ENCODE data around the gene BICC1. TPM values are rescaled to one million over a fixed set of nuclear protein-coding genes. Genes with fewer than 3 reads are reported as not detected.
"Not testable (repeated sequence)": the region's sequence is repeated elsewhere in the genome, so short reads cannot be mapped to it uniquely, and the experiment has no call there.

Gene BICC1
- total and polyA plus RNA-seq, 2 of the 8 experiments (the other 6 are each of a cell fraction or from before 2014, with no cell fraction given) = 0.20 to 0.73 TPM

DNA sequence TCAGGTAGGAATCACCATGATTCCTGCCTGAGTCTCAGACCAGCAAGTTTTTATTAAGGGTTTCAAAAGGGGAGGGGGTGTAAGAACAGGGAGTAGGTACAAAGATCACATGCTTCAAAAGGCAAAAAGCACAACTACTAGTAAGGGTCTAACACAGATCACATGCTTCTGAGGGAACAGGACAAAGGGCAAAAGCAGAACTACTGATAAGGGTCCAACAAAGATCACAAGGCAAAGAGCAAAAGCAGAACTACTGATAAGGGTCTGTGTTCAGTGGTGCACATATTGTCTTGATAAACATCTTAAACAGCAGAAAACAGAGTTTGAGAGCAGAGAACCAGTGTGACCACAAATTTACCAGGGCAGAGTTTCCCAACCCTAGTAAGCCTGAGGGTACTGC is 84.5 kb downstream of the BICC1 start:
- H3K9me3 ChIP-seq (ENCODE audit: insufficient read depth in 2 of 2, low read depth in 1 of 2, low read length in 1 of 2); H3K14ac ChIP-seq (ENCODE audit: insufficient read length); H2AK5ac ChIP-seq (ENCODE audit: low read depth, low read length); H2BK20ac ChIP-seq (ENCODE audit: low read length); H2BK120ac ChIP-seq (replicated peaks; ENCODE audit: low read depth, low read length); H4K91ac ChIP-seq (replicated peaks; ENCODE audit: insufficient read length, low read length); H3K56ac ChIP-seq (replicated peaks; ENCODE audit: insufficient read length, low read depth, low read length); H3K18ac ChIP-seq (ENCODE audit: extremely low read depth, low read length); H3K4me1 ChIP-seq (replicated peaks in 1 of 4; ENCODE audit: control insufficient read depth in 3 of 4, insufficient read depth in 4 of 4, low read length in 3 of 4); H4K20me1 ChIP-seq (replicated peaks in 1 of 2; ENCODE audit: control insufficient read depth in 1 of 2, insufficient read depth in 2 of 2, low read length in 2 of 2); H2BK12ac ChIP-seq (ENCODE audit: low read depth, low read length); H4K5ac ChIP-seq (ENCODE audit: insufficient read length, low read depth, low read length); H3K4me2 ChIP-seq (ENCODE audit: insufficient read depth in 1 of 2, low read depth in 2 of 2, low read length in 2 of 2); H3K23ac ChIP-seq (ENCODE audit: insufficient read length); H2BK15ac ChIP-seq (ENCODE audit: low read length); FAIRE-seq; H3K36me3 ChIP-seq (ENCODE audit: control insufficient read depth in 2 of 4, insufficient read depth in 4 of 4, low read length in 3 of 4); CTCF ChIA-PET (ENCODE audit: partially characterized antibody); H2BK5ac ChIP-seq (ENCODE audit: low read depth, low read length); H4K8ac ChIP-seq (ENCODE audit: extremely low read depth, insufficient read depth, low read length); H3K4me3 ChIP-seq (ENCODE audit: extremely low read depth in 1 of 4, insufficient read depth in 2 of 4, low read depth in 3 of 4, low read length in 4 of 4); H3K79me1 ChIP-seq (ENCODE audit: low read depth, low read length); H2AFZ ChIP-seq (ENCODE audit: low read length); H3K27ac ChIP-seq (ENCODE audit: low read depth, low read length); POLR2A ChIA-PET (ENCODE audit: partially characterized antibody); H3K27me3 ChIP-seq (replicated peaks in 1 of 4; ENCODE audit: control insufficient read depth in 3 of 4, extremely low read depth in 1 of 4, insufficient read depth in 3 of 4, low read length in 3 of 4); H3K4ac ChIP-seq (replicated peaks; ENCODE audit: insufficient read length, low read depth, low read length); H3K79me2 ChIP-seq (ENCODE audit: control insufficient read depth in 1 of 2, insufficient read depth in 2 of 2, low read length in 2 of 2); H3K23me2 ChIP-seq (ENCODE audit: low read depth, low read length); H3K9ac ChIP-seq (replicated peaks in 1 of 4; ENCODE audit: extremely low read depth in 1 of 4, low read depth in 3 of 4, low read length in 3 of 4); DNase-seq (ENCODE audit: low read depth in 1 of 2, low spot score in 2 of 2): not testable (repeated sequence)
